Urothelium cell line (cell line): ENCODE data around the gene AGAP1.
"Not testable (repeated sequence)": the region's sequence is repeated elsewhere in the genome, so short reads cannot be mapped to it uniquely, and the experiment has no call there.

Source experiments
- DNase-seq: peaks from one replicate; pipeline ENCODE4 v3.0.0; 2011; ENCODE audit warnings: low spot score, mixed read lengths
- FAIRE-seq: peaks from 2 replicates; lab custom pipeline; 2011; peaks lifted over from hg19 to GRCh38; lab: Jason Lieb, UNC

Gene AGAP1

DNA sequence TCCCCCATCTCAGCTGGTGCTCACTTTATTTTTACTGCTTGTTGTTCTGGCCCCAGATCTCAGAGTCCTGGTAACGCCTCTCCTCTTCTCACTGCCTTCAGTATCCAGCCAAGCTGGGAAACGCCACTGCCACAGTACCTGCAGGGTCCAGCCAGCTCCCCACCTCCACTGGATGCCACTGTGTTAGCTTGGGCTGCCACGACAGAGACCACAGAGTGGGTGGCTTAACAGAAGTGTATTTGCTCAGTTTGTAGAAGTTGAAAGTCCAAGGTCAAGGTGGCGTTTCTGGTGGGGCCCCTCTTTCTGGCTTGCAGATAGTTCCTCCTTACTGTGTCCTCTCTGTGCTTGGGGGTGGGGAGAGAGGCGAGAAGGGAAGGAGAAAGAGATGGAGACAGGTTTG, 107.1 kb downstream of the AGAP1 start:
- DNase-seq (no peak), FAIRE-seq (no peak)

DNA sequence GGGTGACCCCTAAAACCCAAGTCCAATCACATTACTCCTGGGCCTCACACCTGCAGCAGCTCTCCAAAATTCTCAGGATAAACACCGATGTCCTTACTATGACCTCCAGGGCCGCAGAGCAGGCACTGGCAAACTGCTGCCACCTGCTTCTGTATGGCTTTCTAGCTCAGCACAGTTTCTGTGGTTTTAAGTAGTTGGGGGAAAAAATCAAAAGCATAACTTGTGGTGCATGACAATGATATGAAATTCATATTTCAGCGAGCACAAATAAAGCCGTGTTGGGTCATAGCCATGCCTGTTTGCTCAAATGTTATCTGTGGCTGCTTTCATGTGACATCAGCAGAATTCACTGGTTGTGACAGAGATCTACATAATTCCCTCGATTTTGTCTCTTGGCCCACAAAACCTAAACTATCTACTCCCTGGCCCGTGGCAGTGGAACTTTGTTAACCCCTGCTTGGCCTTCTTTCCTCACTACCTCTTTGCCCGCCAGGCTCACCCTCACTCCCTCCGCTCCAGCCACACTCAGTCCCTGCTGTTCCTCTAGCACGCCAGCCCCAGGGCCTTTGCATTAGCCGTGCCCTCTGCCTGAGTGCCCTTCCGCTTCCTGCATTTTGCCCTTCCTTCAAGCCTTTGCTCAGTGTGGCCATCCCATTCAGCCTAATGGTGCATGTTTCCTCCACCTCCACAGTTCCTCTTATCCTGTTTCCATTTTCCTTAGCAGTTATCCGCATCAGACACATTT, 108.3 kb downstream of the AGAP1 start:
- DNase-seq (no peak), FAIRE-seq (no peak)

DNA sequence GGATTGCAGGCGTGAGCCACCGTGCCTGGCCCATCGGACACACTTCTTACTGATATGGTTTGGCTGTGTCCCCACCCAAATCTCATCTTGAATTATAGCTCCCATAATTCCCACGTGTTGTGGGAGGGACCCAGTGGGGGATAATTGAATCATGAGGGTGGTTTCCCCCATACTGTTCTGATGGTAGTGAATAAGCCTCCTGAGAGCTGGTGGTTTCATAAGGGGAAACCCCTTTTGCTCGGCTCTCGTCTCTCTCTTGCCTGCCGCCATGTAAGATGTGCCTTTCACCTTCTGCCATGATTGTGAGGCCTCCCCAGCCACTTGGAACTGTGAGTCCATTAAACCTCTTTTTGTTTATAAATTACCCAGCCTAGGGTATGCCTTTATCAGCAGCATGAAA, 109.1 kb downstream of the AGAP1 start:
- not testable (repeated sequence) for FAIRE-seq

DNA sequence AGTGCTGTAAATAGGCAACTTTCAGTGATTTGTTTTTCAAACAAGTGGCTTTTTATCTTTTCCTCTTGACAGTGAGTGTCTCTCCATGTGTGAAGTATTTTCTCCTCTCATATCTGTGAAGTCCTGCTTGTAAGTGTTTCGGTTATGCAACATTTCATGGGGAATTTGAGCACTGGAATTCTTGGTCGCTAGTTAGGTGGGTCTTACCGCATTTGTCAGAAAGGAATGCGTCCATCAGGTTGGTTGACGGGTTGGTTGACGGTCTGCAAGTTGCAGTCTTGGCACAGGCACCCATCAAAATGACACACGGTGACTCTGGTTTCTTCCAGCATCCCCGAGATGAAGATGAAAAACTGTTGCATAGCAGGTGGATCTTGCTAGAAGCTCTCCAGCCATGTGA, 109.8 kb downstream of the AGAP1 start:
- FAIRE-seq: no peak
- no peak for DNase-seq

More for the DNA sequence above, 109.1 kb downstream of the AGAP1 start:
- DNase-seq: not testable (repeated sequence)

DNA sequence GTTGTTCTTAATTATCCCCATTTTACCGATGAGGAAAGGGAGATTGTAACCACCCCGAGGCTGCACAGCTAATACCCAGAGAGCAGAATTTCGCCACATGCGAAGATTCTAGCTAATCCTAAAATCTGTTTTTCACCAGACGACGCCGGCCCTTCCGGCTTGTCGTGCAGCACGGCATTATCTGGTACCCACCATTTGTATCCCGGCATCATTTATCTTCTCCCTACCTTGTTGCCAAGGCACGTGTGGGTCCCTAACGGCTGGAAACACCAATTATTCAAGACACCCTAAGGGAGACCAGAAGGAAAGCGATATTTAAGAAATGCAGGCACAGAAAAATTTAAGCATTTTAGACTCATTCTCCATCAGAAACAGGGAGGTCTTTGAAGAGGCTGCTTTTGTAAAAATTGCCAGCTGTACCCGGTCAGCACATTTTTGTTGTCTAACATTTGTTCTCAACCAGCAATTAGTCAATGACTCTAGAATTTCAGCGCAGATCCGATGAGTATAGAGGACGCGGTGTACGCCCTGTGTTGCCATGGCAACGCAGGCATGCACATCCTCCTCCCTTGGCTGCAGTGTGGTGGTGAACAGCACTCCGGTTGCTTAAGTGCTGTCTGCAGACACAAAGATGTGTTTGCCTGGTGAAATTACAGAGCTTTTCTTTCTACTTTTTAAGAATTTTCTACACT, 111.6 kb downstream of the AGAP1 start:
- FAIRE-seq (no peak), DNase-seq (no peak)

DNA sequence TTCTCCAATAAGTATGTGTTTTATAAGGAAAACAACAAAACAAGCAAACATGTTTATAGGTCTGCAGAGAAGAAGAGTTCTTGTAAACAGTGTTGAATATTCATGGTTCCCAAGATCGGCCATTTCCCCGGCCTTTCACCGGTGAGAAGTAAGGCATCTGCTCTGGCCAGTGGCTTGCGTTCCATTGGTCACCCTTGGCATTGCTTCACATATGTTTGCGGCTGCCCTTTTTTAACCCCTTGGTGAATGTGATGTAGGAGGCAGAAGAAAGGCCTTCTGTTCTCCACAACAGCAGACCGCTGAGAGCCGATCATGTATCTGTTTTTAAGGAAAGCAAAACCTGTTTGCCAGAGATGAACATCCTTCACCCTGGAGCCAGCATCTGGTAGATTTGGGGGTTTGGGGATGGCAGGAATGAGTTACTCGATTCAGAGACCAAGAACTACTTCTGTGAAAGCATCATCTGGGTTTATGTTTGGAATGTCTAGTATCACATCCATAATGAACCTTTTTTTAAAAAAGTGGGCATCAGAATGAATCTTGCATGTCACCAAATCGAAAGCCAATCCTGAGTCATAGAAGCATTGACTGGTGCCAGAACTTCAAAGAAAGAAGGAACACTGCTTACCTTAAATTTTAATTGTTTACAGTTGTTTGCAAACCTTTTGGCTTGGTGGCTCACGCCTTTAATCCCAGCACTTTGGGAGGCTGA, 112.3 kb downstream of the AGAP1 start:
- DNase-seq (no peak), FAIRE-seq (no peak)

DNA sequence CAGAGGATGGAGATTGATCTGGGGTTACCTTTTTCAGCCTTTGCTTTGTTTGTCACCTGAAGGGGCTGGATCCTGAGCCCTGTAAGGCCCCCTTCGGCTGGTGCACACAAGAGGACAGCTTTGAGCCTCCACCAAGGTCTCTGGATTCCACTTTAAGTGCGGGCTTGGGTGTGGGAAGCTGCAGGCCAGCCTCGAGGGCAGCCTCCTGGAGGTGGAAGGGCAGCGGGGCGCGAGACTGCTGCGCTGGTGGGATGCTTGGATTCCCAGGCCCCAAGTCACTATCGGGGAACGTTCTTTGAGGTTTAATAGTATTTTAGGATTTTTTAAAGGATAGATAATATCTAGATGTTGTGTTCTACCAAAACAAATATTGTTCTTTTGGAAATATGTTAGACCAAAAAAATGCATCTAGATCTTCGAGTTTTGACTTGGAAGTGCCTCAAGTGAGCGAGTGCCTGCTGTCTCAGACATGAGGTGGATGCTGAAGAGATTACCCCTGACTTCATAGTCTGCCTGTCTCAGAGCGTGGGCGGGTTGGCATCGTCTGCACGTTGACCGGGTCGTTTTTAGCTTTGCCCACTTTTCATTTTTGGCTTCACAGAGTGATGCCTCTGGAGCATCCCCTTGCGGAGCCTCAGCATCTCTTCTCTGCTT, 113.8 kb downstream of the AGAP1 start:
- DNase-seq (no peak), FAIRE-seq (no peak)

DNA sequence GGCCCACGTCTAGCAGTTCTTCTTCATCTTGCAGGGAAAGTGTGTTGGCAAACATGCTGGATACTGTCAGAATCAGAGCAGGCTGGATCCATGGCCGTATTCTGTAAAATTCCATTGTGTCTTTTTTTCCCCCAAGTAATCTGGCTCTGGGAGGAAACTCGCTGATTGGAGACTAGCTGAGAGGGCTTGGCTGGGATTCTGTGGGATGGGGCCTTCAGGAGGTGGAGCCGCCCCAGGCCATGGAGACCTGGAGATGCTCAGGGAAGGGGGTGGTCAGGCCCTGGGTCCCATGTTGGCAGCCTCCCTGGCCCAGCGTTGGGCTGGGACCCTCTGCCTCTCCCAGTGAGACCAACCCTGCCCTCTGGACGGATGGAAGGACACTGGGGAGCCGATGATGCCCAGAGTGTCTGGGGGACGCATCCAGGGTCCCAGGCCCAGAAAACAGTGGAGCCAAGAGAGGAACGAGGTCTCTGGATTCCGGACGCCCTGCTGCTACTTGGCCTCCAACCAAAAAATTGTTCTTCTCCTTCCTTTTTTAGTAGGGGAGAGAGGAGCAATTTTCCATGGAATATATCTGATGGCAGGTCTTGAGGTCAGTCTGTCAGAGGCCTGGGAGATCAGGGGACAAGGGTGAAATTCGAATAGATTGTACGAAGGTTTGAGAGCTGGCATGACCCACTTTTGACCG, 114.5 kb downstream of the AGAP1 start:
- DNase-seq (no peak), FAIRE-seq (no peak)

DNA sequence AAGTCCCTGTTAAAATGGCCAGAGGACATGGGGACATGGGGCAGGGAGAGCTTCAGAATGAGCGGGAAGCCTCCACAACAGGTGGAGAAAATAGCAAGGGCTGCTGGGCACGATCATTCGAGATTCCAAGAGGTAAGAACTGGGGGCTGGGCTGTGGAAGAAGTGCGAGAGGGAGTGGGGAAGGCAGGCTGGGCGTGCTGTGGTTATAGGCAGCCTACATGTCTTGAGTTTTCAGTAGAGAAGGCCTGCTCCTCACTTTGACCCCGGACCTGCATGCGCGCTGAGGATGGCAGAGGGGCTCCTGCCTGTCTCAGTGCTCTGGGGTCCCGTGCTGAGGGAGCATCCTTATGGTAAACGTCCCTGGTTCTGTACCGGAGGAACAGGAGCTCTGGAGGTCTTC, 115.5 kb downstream of the AGAP1 start:
- no peak for FAIRE-seq

DNA sequence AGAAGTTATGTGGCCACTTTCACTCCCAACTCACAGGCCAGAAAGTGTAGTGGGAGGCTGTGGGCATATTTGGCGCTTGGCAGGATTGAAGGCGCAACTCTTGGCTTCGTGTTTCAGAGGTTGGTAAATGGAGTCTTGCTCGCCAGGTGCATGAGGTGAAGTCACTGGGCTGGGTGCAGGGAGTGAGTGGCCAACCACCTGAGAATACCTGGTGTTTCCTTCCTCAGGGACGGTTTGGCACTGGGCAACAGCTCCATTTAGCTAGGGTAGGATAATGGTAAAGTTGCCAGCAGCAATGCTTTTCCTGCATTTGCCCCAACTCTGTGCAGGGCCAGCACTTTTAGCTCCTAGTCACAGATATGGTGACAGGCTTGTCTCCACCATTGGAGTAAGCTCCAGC, 115.9 kb downstream of the AGAP1 start:
- FAIRE-seq (no peak), DNase-seq (no peak)

More for the DNA sequence above, 115.5 kb downstream of the AGAP1 start:
- no peak for DNase-seq

DNA sequence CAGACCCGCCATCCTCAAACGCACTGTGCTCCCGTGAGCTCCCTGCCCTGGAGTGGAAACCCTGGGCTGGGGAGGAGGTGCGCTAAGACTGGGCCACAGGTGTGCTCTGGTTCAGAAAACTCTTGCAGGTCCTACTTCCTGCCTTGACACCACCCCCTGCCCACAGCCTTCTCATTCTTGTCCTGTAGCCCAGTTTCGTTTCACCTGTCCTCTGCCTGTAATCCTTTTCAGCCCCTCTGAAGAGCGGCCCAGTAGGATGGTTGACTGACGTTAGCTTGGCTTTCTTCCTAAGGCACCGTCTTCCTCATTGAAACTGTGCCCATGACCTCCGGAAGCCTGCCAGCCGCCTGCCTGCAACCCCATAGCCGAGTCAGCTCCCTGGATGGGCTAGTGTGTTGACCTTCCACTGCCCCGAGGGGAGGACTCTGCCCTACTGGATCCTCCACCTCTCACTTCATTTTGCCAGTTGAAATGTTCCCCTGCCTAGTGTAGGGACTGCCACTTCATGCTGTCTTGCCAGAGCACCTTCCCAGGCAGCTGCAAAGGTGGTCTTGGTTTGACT, 116.9 kb downstream of the AGAP1 start:
- FAIRE-seq (no peak), DNase-seq (no peak)

DNA sequence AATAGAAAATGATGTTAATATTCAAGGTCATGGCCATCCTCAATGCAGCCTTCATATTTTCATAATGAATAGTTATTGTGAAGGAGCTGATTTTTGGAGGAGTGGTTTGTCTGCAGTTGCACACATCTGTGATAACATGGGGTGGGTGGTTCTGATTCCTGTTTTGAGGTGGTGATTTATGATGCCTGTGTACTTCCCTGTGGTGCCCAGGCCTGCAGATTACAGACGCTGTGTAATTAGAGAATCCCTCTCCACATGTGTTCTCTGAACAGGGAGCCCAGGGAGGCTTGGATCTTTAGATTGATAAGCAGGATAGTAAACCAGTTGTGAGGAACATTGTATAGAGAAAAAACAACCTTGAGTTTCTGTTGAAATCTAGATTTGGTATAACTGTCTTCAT, 117.5 kb downstream of the AGAP1 start:
- no peak for DNase-seq
- no peak for FAIRE-seq

DNA sequence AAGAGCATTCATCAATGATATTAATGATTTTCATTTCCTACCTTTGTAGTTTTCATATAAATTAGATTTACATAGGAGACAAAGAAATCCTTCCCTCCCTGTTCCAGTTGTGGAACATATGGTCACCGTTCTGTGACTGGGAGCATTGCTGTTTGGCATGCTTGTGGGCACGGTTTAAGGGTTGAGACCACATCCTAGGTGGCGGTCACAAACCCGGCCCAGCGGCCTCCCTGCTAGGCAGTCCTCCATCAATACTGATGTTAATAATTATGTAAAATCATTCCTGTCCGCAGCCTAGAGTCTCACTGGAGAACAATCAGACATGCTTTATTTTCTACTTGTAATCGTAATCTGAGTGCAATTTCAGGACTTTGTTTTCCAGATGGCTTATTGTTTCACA, 117.9 kb downstream of the AGAP1 start:
- FAIRE-seq (no peak), DNase-seq (no peak)

DNA sequence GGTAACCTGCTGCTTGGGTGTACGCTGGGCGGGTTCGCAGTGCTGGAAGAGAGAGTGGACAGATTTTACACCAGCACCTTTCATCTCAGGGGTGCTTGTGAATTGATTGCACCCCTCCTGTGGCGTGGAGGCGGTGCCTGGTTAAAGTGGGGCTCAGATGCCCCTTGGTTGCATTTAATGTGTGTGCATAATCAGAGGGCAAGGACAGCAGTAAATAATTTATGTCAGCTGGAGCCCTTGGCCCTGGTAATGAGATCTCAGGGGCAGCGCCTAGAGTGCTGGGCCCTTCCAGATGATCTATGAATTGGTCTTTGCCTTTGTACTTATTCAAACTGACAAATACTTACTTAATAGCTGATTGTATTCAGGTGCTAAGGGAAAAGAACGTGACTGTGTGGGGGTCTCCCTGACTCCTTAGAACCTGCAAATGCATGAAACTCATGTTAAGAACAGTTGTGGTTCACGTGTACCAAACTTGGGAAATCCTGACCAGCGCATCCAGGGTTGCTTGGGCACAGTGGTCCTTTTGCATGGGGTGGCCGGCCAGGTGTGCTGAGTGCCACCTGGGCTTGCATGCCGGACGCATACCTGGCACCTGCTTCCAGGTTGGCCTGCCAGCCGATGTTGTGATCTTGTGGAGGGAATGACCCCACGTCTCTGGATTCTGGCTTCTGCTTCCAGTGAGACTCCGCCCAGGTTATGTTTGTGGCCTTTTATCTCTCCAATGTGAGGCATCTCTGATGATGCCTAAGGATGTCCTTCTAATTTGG, 118.5 kb downstream of the AGAP1 start:
- FAIRE-seq (no peak), DNase-seq (no peak)

DNA sequence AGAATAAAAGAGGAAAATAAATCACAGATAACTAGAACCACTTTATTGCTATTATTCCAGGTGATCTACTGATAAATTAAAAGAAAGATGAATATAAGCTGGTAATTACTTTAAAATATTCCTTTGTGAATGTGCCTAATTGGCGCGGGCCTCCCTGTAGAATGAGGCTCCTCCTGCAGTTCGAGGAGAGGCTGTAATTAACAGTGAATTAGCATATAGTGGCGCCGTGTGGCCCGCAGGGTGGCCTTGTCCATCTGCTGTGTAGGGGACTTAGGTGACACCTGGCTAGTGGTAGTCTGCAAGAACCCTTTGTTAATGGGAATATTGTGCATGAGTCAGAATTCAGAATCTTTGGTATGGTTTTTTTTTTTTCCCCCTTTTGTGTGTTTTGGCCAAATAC, 119.8 kb downstream of the AGAP1 start:
- no peak for FAIRE-seq
- DNase-seq: no peak

DNA sequence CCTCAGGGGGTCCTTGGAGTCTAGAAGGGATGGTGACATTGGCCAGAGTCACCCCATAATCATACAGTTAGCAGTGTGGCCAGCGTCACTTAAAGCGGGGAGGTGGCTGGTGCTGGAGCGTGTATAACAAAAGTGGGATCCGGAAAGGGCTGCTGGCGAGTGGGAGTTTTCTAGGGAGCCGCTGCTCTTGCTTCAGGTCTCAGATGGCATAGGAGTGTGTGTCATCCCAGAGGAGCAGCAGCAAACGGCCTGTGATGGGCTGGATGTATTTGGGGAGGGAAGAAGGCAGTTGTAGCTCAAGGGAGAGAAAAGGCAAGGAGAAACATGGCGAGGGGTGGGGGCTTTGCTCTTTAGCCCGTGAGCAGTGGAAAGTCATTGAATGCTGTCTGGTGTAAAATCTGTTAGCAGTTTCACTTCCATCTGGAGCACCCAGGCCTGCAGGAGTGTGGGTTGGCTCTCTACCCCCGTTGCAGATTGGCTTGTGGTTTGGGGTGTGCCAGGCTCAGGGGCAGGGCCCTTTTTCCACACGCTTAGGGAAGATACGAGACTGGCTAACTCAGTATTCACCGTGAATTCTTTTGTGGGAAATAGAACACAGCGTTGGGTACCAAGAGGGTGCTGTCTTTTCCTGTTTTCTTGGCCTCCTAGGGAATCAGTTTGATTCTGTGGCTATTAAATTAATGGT, 120.5 kb downstream of the AGAP1 start:
- DNase-seq (no peak), FAIRE-seq (no peak)

DNA sequence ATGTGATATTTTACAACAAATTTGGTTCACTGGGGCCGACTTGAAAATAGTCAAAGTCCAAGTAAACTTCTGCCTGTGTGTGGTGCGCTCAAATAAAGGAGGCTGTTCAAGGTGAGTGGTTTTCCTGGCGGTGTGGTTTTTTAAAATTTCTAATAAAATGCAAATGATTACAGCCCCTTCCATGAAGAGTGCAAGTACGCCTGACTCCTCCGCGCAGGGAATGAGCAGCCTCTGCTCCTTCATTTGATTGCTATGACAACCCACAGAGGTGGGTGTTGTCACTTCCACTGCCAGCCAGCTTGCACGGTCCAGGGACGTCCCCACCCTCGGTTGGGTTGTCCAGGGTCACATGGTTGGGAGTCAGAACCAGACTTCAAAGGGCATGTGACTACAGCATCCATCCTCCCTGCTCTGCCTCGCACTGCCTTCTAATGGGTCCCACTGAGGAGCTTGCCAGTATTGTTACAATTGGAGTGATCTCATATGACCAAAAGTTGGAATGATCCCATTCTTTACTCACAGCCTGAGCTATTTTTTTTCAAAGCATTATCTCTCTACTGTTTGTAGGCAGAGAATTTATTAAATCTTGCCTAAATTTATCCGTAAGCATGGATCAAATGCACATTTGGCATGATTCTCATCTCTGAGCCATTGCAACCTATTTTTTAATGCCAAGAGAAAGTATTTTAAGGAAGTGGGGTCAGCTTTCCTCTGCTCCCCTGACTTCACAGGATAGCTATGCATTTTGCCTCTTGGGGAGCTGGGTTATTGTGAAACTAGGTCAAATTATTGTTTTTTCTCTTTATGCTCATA, 121.3 kb downstream of the AGAP1 start:
- no peak for DNase-seq
- FAIRE-seq: no peak

DNA sequence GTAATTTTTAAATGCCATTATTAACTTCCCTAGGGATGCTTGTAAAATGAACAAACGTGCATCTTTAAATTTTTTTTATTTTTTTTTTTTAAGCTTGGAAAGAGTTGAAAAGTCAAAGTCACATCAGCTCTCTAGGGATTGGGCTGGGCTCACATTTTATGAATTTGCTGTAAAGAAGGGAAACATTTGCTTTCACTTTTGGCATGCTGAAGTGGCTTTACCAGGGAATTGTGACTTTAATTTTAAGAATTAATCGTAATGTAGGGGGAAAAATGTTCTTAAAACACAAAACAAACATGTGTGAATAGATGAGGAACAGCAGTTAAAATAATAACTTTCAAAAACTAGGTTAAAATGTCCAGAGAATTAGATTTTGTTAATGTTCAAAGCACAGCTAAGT, 123.0 kb downstream of the AGAP1 start:
- no peak for FAIRE-seq
- no peak for DNase-seq
